ENCODE results near the gene AMPD3.

Gene AMPD3

DNA sequence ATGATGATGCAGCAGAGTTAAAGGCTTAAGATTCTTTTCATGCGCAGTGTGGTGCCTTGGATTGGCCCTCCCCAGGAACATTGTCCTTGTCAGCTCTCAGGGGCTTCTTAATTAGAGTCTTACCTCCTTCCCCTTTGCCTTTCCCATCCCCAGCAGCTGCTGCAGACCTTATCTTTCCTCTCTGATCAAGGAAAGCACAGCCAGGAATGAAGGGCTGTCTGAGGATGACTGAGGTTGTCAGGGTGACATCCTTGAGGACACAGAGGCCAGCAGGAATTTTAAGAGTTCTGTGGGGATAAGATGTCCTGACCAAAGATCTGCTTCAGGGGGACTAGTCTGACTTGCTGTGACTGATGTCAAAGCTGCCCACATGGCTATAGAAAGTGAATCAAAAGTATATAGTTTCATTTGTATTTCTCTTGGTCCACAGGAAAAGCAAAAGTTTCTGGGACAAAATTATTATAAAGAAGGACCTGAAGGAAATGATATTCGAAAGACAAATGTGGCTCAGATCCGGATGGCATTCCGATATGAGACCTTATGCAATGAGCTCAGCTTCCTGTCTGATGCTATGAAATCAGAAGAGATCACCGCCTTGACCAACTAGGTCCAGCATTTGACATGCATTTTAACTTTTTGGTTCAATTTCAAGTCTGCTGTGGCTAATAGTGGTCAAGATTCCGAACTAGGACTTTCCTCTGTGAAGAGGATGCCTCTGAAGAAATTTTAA is 50.4 kb downstream of the AMPD3 start:
- H3K4me1 ChIP-seq (ENCODE audit: control insufficient read depth, insufficient read depth, low read length): no peaks in the 10 kb centered on the region
- peaks cover 0 to 3% of the 10 kb centered on the region in 2 donors for H3K36me3 ChIP-seq (ENCODE audit: control insufficient read depth in 2 of 2, insufficient read depth in 2 of 2, low read length in 2 of 2)
- no peaks in the 10 kb centered on the region for H3K27me3 ChIP-seq (ENCODE audit: control insufficient read depth in 1 of 2, insufficient read depth in 2 of 2, low read length in 2 of 2)
- H3K4me3 ChIP-seq (ENCODE audit: low read length in 2 of 2): no peak overlapping the region
- H3K9ac ChIP-seq (ENCODE audit: low read length in 2 of 2): no peak overlapping the region
- no peak overlapping the region for H3K27ac ChIP-seq (ENCODE audit: low read length)
- H3K9me3 ChIP-seq (ENCODE audit: control insufficient read depth in 2 of 2, low read length in 2 of 2): no peaks in the 10 kb centered on the region

DNA sequence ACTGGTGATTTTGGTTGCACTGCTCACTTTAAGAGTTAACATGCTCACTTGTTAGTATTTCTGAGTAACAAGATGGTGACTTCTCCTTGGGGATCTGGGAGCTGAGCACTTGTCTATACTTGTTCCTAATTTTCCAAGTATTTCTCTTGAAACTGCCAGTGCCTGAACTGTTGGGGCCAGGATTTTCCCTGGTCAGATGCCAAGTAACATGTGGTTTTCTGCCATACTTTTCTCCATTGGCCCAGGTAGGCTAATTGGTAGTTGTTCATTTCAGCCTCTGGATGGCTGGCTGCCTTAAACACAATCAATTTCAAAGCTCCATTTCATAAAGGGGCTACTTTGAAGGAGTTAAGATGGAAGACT is 50.9 kb downstream of the AMPD3 start:
- Histone ChIP-seq H3K4me3 (ENCODE audit: low read length in 2 of 2) (no peak overlapping the region), H3K9ac (ENCODE audit: low read length in 2 of 2) (no peak overlapping the region), H3K36me3 (ENCODE audit: control insufficient read depth in 2 of 2, insufficient read depth in 2 of 2, low read length in 2 of 2) (peaks cover 0 to 2% of the 10 kb centered on the region in 2 donors), H3K27ac (ENCODE audit: low read length) (no peak overlapping the region), H3K4me1 (ENCODE audit: control insufficient read depth, insufficient read depth, low read length) (no peaks in the 10 kb centered on the region), H3K9me3 (ENCODE audit: control insufficient read depth in 2 of 2, low read length in 2 of 2) (no peaks in the 10 kb centered on the region), H3K27me3 (ENCODE audit: control insufficient read depth in 1 of 2, insufficient read depth in 2 of 2, low read length in 2 of 2) (no peaks in the 10 kb centered on the region)

DNA sequence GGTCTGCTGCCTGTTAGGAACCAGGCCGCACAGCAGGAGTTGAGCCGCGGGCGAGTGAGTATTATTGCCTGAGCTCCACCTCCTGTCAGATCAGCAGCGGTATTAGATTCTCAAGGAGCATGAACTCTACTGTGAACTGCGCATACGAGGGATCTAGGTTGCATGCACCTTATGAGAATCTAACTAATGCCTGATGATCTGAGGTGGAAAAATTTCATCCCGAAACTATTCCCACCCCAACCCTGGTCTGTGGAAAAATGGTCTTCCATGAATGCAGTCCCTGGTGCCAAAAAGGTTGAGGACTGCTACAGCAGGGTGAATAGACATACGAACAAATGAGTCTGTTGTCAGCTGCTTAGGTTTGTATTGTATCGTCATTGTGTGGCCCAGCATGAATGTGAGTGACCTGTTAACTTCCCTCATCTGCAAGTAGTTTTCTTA is 56.1 kb downstream of the AMPD3 start:
- Histone ChIP-seq H3K27me3 (ENCODE audit: control insufficient read depth in 1 of 2, insufficient read depth in 2 of 2, low read length in 2 of 2) (no peaks in the 10 kb centered on the region), H3K4me3 (ENCODE audit: low read length in 2 of 2) (no peak overlapping the region), H3K4me1 (ENCODE audit: control insufficient read depth, insufficient read depth, low read length) (no peaks in the 10 kb centered on the region), H3K9ac (ENCODE audit: low read length in 2 of 2) (no peak overlapping the region), H3K36me3 (ENCODE audit: control insufficient read depth in 2 of 2, insufficient read depth in 2 of 2, low read length in 2 of 2) (no peaks in the 10 kb centered on the region), H3K27ac (ENCODE audit: low read length) (no peak overlapping the region), H3K9me3 (ENCODE audit: control insufficient read depth in 2 of 2, low read length in 2 of 2) (no peaks in the 10 kb centered on the region)

DNA sequence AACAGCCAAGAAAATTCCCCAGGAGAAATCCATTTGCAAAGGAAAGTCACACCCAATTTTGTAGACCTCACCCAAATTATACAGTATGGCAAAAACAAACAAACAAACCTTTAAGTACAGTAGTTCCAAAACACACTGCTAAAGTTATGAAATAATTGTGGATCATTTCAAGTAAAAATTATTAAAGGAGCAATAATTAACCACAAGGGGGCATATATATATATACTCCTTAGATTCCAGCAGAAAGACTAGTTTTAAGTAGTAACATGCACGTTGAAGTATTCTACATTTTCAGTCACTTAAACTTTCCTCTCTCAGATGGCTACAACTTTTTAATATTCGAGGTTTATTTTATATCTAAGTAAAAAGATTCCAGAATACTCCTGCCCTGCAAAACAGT is 59.1 kb downstream of the AMPD3 start:
- no peaks in the 10 kb centered on the region for H3K4me1 ChIP-seq (ENCODE audit: control insufficient read depth, insufficient read depth, low read length)
- no peak overlapping the region for H3K27ac ChIP-seq (ENCODE audit: low read length)
- H3K4me3 ChIP-seq (ENCODE audit: low read length in 2 of 2): no peak overlapping the region

DNA sequence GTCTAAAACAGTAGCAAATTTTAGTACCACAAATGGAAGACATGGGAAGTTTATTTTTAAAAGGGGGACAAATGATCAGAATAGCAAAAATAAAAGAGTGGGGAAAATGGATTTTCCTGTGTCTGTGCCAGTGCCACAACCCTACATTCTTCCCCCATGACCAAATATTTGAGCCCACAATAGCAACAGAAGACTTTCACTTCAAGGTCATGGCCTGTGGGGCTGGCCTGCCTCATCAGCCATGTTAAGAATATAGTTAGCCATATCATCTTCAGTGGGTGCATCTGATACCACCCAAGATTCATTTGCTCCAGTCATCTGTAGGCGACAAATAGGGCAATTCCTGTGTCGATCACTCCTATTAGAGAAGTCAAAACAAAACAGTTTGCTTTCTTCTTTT is 59.6 kb downstream of the AMPD3 start:
- H3K9me3 ChIP-seq (ENCODE audit: control insufficient read depth in 2 of 2, low read length in 2 of 2): no peaks in the 10 kb centered on the region
- H3K36me3 ChIP-seq (ENCODE audit: control insufficient read depth in 2 of 2, insufficient read depth in 2 of 2, low read length in 2 of 2): peaks cover 2 to 4% of the 10 kb centered on the region in 2 donors
- no peak overlapping the region for H3K9ac ChIP-seq (ENCODE audit: low read length in 2 of 2)
- no peaks in the 10 kb centered on the region for H3K27me3 ChIP-seq (ENCODE audit: control insufficient read depth in 1 of 2, insufficient read depth in 2 of 2, low read length in 2 of 2)
- no peaks in the 10 kb centered on the region for H3K4me1 ChIP-seq (ENCODE audit: control insufficient read depth, insufficient read depth, low read length)
- no peak overlapping the region for H3K27ac ChIP-seq (ENCODE audit: low read length)
- no peak overlapping the region for H3K4me3 ChIP-seq (ENCODE audit: low read length in 2 of 2)

More for the DNA sequence above, 59.1 kb downstream of the AMPD3 start:
- Histone ChIP-seq H3K36me3 (ENCODE audit: control insufficient read depth in 2 of 2, insufficient read depth in 2 of 2, low read length in 2 of 2) (peaks cover 0 to 2% of the 10 kb centered on the region in 2 donors), H3K27me3 (ENCODE audit: control insufficient read depth in 1 of 2, insufficient read depth in 2 of 2, low read length in 2 of 2) (no peaks in the 10 kb centered on the region), H3K9me3 (ENCODE audit: control insufficient read depth in 2 of 2, low read length in 2 of 2) (no peaks in the 10 kb centered on the region), H3K9ac (ENCODE audit: low read length in 2 of 2) (no peak overlapping the region)

DNA sequence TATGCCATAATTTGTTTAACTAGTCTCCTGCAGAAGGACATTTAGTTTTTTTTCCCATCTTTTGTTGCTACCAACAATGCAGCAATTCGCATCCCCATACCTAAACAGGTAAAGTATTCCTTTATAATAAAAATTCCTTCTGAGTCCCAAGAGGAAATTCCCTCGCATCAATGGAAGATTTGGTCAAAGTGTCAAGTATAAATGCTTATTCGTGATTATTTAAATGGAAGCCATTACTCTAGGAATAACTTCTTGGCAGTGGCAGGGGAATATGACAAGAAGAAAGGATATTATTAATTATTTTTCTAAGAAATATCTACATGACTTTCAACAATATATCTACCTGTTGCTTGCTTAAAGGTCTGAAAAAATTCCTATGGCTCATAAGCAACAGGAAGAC is 60.4 kb downstream of the AMPD3 start:
- no peak overlapping the region for H3K27ac ChIP-seq (ENCODE audit: low read length)
- no peaks in the 10 kb centered on the region for H3K9me3 ChIP-seq (ENCODE audit: control insufficient read depth in 2 of 2, low read length in 2 of 2)
- no peaks in the 10 kb centered on the region for H3K27me3 ChIP-seq (ENCODE audit: control insufficient read depth in 1 of 2, insufficient read depth in 2 of 2, low read length in 2 of 2)
- H3K9ac ChIP-seq (ENCODE audit: low read length in 2 of 2): no peak overlapping the region
- peaks cover 2 to 6% of the 10 kb centered on the region in 2 donors for H3K36me3 ChIP-seq (ENCODE audit: control insufficient read depth in 2 of 2, insufficient read depth in 2 of 2, low read length in 2 of 2)
- no peak overlapping the region for H3K4me3 ChIP-seq (ENCODE audit: low read length in 2 of 2)
- no peaks in the 10 kb centered on the region for H3K4me1 ChIP-seq (ENCODE audit: control insufficient read depth, insufficient read depth, low read length)

DNA sequence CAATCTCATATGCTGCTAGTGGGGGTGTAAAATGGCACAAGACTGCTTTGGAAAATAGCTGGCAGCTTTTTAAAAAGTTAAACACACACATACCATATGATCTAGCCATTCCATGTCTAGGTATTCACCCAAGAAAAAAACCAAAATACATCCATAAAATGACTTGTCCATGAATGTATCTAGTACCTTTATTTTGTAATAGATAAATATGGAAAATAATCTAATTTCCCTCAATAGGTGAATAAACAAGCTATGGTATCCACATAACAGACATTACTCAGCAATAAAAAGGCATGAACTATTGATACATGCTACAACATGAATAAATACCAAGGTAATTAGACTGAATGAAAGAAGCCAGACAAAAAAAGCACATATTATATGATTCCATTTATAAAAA is 63.1 kb downstream of the AMPD3 start:
- peaks cover 4 to 18% of the 10 kb centered on the region in 2 donors for H3K36me3 ChIP-seq (ENCODE audit: control insufficient read depth in 2 of 2, insufficient read depth in 2 of 2, low read length in 2 of 2)
- no peak overlapping the region for H3K9ac ChIP-seq (ENCODE audit: low read length in 2 of 2)
- H3K27ac ChIP-seq (ENCODE audit: low read length): no peak overlapping the region
- no peaks in the 10 kb centered on the region for H3K27me3 ChIP-seq (ENCODE audit: control insufficient read depth in 1 of 2, insufficient read depth in 2 of 2, low read length in 2 of 2)
- no peak overlapping the region for H3K4me3 ChIP-seq (ENCODE audit: low read length in 2 of 2)
- H3K4me1 ChIP-seq (ENCODE audit: control insufficient read depth, insufficient read depth, low read length): no peaks in the 10 kb centered on the region
- H3K9me3 ChIP-seq (ENCODE audit: control insufficient read depth in 2 of 2, low read length in 2 of 2): no peaks in the 10 kb centered on the region

DNA sequence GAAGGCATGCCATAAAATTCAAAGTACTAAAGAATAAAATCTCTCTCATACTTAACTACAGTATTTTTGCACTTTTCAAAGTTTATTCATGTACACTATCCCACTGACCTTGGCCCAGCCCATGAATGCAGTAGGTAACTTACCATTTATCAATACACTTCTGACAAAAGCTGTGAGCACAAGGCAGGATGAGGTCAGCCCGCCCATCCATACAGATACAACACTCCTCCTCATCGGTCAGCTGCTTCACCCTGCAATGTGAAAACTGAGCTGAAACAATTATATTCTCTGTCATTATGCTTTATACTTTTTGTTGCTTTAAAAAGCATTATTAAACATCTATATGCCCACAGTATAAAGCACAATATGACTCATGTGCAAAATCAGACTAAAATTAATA is 63.8 kb downstream of the AMPD3 start:
- no peaks in the 10 kb centered on the region for H3K9me3 ChIP-seq (ENCODE audit: control insufficient read depth in 2 of 2, low read length in 2 of 2)
- no peak overlapping the region for H3K4me3 ChIP-seq (ENCODE audit: low read length in 2 of 2)
- H3K9ac ChIP-seq (ENCODE audit: low read length in 2 of 2): no peak overlapping the region
- no peaks in the 10 kb centered on the region for H3K4me1 ChIP-seq (ENCODE audit: control insufficient read depth, insufficient read depth, low read length)
- H3K27me3 ChIP-seq (ENCODE audit: control insufficient read depth in 1 of 2, insufficient read depth in 2 of 2, low read length in 2 of 2): no peaks in the 10 kb centered on the region
- H3K36me3 ChIP-seq (ENCODE audit: control insufficient read depth in 2 of 2, insufficient read depth in 2 of 2, low read length in 2 of 2): peaks cover 4 to 18% of the 10 kb centered on the region in 2 donors
- no peak overlapping the region for H3K27ac ChIP-seq (ENCODE audit: low read length)

DNA sequence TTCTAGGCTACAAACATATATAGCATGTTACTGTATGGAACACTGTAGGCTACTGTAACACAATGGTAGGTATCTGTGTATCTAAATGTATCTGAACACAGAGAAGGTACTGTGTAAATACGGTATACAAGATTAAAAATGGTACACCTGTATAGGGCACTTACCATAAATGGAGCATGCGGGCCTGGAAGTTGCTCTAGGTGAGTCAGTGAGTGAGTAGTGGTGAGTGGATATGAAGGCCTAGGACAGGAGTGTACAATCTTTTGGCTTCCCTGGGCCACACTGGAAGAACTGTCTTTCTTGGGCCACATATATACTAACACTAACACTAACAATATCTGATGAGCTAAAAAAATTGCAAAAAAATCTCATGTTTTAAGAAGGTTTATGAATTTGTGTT is 64.6 kb downstream of the AMPD3 start:
- peaks cover 4 to 22% of the 10 kb centered on the region in 2 donors for H3K36me3 ChIP-seq (ENCODE audit: control insufficient read depth in 2 of 2, insufficient read depth in 2 of 2, low read length in 2 of 2)
- no peak overlapping the region for H3K27ac ChIP-seq (ENCODE audit: low read length)
- H3K4me3 ChIP-seq (ENCODE audit: low read length in 2 of 2): no peak overlapping the region
- no peaks in the 10 kb centered on the region for H3K27me3 ChIP-seq (ENCODE audit: control insufficient read depth in 1 of 2, insufficient read depth in 2 of 2, low read length in 2 of 2)
- no peak overlapping the region for H3K9ac ChIP-seq (ENCODE audit: low read length in 2 of 2)
- H3K9me3 ChIP-seq (ENCODE audit: control insufficient read depth in 2 of 2, low read length in 2 of 2): no peaks in the 10 kb centered on the region
- no peaks in the 10 kb centered on the region for H3K4me1 ChIP-seq (ENCODE audit: control insufficient read depth, insufficient read depth, low read length)

DNA sequence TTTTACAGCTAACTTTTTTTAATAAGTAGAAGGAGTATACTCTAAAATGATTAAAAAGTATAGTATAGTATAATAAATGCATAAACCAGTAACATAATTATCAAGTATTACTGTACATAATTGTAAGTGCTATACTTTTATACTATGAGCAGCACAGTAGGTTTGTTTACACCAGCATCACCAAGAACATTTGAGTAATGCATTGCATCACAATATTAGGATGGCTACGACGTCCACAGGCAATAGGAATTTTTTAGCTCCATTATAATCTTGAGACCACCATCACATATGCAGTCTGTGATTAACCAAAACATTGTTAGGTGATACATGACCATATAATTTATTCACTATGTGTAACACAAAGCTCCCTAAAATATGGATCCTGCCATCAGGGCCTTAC is 65.5 kb downstream of the AMPD3 start:
- H3K9me3 ChIP-seq (ENCODE audit: control insufficient read depth in 2 of 2, low read length in 2 of 2): no peaks in the 10 kb centered on the region
- peaks cover 4 to 24% of the 10 kb centered on the region in 2 donors for H3K36me3 ChIP-seq (ENCODE audit: control insufficient read depth in 2 of 2, insufficient read depth in 2 of 2, low read length in 2 of 2)
- H3K4me1 ChIP-seq (ENCODE audit: control insufficient read depth, insufficient read depth, low read length): no peaks in the 10 kb centered on the region
- no peak overlapping the region for H3K9ac ChIP-seq (ENCODE audit: low read length in 2 of 2)
- H3K4me3 ChIP-seq (ENCODE audit: low read length in 2 of 2): no peak overlapping the region
- H3K27ac ChIP-seq (ENCODE audit: low read length): no peak overlapping the region
- H3K27me3 ChIP-seq (ENCODE audit: control insufficient read depth in 1 of 2, insufficient read depth in 2 of 2, low read length in 2 of 2): no peaks in the 10 kb centered on the region

DNA sequence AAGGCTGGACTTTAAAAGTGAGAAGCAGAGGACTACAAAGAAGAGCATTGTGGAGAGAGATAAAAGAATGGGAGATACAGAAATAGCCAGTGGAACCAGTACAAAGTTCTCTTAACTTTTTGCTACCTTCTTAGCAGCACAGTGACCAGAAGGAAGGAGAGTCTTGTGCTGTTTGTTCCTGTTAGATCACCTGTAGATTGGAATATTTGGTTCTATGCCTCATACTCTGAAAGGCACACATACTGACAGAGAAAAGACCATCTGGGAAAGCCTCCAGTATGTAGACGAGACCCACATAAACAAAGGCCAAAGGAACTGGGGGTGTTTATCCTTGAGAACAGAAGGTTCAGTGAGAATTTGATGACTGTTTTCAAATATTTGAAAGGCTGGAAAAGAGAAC is 67.2 kb downstream of the AMPD3 start:
- Histone ChIP-seq H3K9ac (ENCODE audit: low read length in 2 of 2) (no peak overlapping the region), H3K27me3 (ENCODE audit: control insufficient read depth in 1 of 2, insufficient read depth in 2 of 2, low read length in 2 of 2) (no peaks in the 10 kb centered on the region), H3K27ac (ENCODE audit: low read length) (no peak overlapping the region), H3K36me3 (ENCODE audit: control insufficient read depth in 2 of 2, insufficient read depth in 2 of 2, low read length in 2 of 2) (peaks cover 9 to 28% of the 10 kb centered on the region in 2 donors), H3K9me3 (ENCODE audit: control insufficient read depth in 2 of 2, low read length in 2 of 2) (no peaks in the 10 kb centered on the region), H3K4me3 (ENCODE audit: low read length in 2 of 2) (no peak overlapping the region), H3K4me1 (ENCODE audit: control insufficient read depth, insufficient read depth, low read length) (no peaks in the 10 kb centered on the region)
